ENCODE measurements around the gene CSF2RB.

The CSF2RB gene

GRCh38 chr22:36935694-36936093 lies 22.3 kb downstream of the CSF2RB start:
- H3K27me3 ChIP-seq, result peaks cover 0 to 23% of the 10 kb centered on the region in 2 donors
- no peaks in the 10 kb centered on the region for H3K36me3 ChIP-seq
- no peak overlapping the region for H3K27ac ChIP-seq
- no peaks in the 10 kb centered on the region for H3K9me3 ChIP-seq
- TF ChIP-seq, protein P1, sequence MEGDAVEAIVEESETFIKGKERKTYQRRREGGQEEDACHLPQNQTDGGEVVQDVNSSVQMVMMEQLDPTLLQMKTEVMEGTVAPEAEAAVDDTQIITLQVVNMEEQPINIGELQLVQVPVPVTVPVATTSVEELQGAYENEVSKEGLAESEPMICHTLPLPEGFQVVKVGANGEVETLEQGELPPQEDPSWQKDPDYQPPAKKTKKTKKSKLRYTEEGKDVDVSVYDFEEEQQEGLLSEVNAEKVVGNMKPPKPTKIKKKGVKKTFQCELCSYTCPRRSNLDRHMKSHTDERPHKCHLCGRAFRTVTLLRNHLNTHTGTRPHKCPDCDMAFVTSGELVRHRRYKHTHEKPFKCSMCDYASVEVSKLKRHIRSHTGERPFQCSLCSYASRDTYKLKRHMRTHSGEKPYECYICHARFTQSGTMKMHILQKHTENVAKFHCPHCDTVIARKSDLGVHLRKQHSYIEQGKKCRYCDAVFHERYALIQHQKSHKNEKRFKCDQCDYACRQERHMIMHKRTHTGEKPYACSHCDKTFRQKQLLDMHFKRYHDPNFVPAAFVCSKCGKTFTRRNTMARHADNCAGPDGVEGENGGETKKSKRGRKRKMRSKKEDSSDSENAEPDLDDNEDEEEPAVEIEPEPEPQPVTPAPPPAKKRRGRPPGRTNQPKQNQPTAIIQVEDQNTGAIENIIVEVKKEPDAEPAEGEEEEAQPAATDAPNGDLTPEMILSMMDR (IDR thresholded peaks at IDR 0.05), result no peak
- no peaks in the 10 kb centered on the region for H3K4me1 ChIP-seq
- DNase-seq, result no peak
- H3K4me3 ChIP-seq, result no peak overlapping the region
- intact Hi-C loops (cut with DNase I; ENCODE audit: low total_unique reads), result no loop called here

- H3K36me3 ChIP-seq, result no peaks in the 10 kb centered on the region
- peaks cover 0 to 25% of the 10 kb centered on the region in 2 donors for H3K27me3 ChIP-seq
- TF ChIP-seq, protein P1 (IDR thresholded peaks at IDR 0.05), result no peak
- no peak overlapping the region for H3K27ac ChIP-seq
- no peak overlapping the region for H3K4me3 ChIP-seq
- no peaks in the 10 kb centered on the region for H3K4me1 ChIP-seq
- no peaks in the 10 kb centered on the region for H3K9me3 ChIP-seq
- intact Hi-C loops (cut with DNase I; ENCODE audit: low total_unique reads), result no loop called here
- DNase-seq, result no peak
These were observed 23.1 kb downstream of the CSF2RB start for GRCh38 chr22:36936362-36937116.

DNA sequence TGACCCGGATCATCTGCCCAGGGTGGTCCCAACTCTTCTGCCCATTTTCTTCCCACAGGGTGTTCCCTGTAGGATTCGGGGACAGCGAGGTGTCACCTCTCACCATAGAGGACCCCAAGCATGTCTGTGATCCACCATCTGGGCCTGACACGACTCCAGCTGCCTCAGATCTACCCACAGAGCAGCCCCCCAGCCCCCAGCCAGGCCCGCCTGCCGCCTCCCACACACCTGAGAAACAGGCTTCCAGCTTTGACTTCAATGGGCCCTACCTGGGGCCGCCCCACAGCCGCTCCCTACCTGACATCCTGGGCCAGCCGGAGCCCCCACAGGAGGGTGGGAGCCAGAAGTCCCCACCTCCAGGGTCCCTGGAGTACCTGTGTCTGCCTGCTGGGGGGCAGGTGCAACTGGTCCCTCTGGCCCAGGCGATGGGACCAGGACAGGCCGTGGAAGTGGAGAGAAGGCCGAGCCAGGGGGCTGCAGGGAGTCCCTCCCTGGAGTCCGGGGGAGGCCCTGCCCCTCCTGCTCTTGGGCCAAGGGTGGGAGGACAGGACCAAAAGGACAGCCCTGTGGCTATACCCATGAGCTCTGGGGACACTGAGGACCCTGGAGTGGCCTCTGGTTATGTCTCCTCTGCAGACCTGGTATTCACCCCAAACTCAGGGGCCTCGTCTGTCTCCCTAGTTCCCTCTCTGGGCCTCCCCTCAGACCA lies 24.0 kb downstream of the CSF2RB start:
- no peaks in the 10 kb centered on the region for H3K9me3 ChIP-seq
- TF ChIP-seq, protein P1 (IDR thresholded peaks at IDR 0.05), result no peak
- no peak for DNase-seq
- H3K27ac ChIP-seq, result no peak overlapping the region
- no peak overlapping the region for H3K4me3 ChIP-seq
- peaks cover 0 to 33% of the 10 kb centered on the region in 2 donors for H3K27me3 ChIP-seq
- H3K36me3 ChIP-seq, result no peaks in the 10 kb centered on the region
- H3K4me1 ChIP-seq, result no peaks in the 10 kb centered on the region
- intact Hi-C loops (cut with DNase I; ENCODE audit: low total_unique reads), result no loop called here

DNA sequence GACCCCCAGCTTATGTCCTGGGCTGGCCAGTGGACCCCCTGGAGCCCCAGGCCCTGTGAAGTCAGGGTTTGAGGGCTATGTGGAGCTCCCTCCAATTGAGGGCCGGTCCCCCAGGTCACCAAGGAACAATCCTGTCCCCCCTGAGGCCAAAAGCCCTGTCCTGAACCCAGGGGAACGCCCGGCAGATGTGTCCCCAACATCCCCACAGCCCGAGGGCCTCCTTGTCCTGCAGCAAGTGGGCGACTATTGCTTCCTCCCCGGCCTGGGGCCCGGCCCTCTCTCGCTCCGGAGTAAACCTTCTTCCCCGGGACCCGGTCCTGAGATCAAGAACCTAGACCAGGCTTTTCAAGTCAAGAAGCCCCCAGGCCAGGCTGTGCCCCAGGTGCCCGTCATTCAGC lies 24.6 kb downstream of the CSF2RB start:
- intact Hi-C loops (cut with DNase I; ENCODE audit: low total_unique reads), result no loop called here
- no peak for DNase-seq
- Histone ChIP-seq H3K4me1 (no peaks in the 10 kb centered on the region), H3K4me3 (no peak overlapping the region), H3K27ac (no peak overlapping the region), H3K9me3 (no peaks in the 10 kb centered on the region), H3K36me3 (no peaks in the 10 kb centered on the region), H3K27me3 (peaks cover 0 to 37% of the 10 kb centered on the region in 2 donors)
- TF ChIP-seq, protein P1 (IDR thresholded peaks at IDR 0.05), result no peak

GRCh38 chr22:36938886-36939285 lies 25.5 kb downstream of the CSF2RB start:
- TF ChIP-seq, protein P1 (IDR thresholded peaks at IDR 0.05), result no peak
- peaks cover 0 to 37% of the 10 kb centered on the region in 2 donors for H3K27me3 ChIP-seq
- no peaks in the 10 kb centered on the region for H3K9me3 ChIP-seq
- no peak overlapping the region for H3K4me3 ChIP-seq
- intact Hi-C loops (cut with DNase I; ENCODE audit: low total_unique reads), result no loop called here
- no peaks in the 10 kb centered on the region for H3K4me1 ChIP-seq
- DNase-seq, result no peak
- H3K27ac ChIP-seq, result no peak overlapping the region
- no peaks in the 10 kb centered on the region for H3K36me3 ChIP-seq
